ENCODE measurements around the gene DYNC2I2.

DYNC2I2 gene

DNA sequence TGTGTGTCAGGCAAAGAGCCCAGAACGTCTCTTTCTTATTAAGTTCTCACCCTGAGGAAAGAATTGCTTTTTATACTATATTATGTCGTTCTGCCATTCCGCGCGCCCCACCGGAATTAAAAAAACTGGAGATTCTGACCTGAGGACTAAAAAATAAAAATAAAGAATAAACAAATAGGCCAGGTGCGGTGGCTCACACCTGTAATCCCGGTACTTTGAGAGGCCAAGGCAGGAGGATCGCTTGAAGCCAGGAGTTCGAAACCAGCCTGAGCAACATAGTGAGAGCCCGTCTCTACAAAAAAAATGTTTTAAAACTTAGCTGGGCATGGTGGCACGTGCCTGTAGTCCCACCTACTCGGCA lies 677 bp upstream of the DYNC2I2 start:
- Histone ChIP-seq H3K9me3 (ENCODE audit: insufficient read depth, low read length) (no peaks in the 10 kb centered on the region), H4K20me1 (ENCODE audit: low read depth, low read length) (no peaks in the 10 kb centered on the region), H3F3A (ENCODE audit: insufficient read depth) (peaks cover 24% of the 10 kb centered on the region; the same call in 1 of the 2 replicates), H3K79me2 (ENCODE audit: insufficient read depth, low read length) (0 out of 2 replicates have a peak, but pooled peaks cover 3% of the 10 kb centered on the region), H3K36me3 (ENCODE audit: low read length) (no peaks in the 10 kb centered on the region), H3K27me3 (ENCODE audit: low read length) (no peaks in the 10 kb centered on the region), H3K27ac (ENCODE audit: low read depth, low read length) (peak overlapping the region; percentile 87), H3K9me2 (replicated peaks; ENCODE audit: insufficient read depth, low read length) (no peaks in the 10 kb centered on the region), H3K4me2 (ENCODE audit: low read depth, low read length, poor library complexity, severe bottlenecking) (peak overlapping the region; percentile 70), H3K9ac (ENCODE audit: low read length) (peak overlapping the region; percentile 84), H2AFZ (ENCODE audit: low read depth, low read length, severe bottlenecking) (peak overlapping the region; percentile 97), H3K4me3 (ENCODE audit: insufficient read depth, low read length, poor library complexity, severe bottlenecking) (no peak overlapping the region)
- no peak for TF ChIP-seq EZH2phosphoT487 (conservative IDR thresholded peaks at IDR 0.05; ENCODE audit: low read length)
- TF ChIP-seq, protein P1, sequence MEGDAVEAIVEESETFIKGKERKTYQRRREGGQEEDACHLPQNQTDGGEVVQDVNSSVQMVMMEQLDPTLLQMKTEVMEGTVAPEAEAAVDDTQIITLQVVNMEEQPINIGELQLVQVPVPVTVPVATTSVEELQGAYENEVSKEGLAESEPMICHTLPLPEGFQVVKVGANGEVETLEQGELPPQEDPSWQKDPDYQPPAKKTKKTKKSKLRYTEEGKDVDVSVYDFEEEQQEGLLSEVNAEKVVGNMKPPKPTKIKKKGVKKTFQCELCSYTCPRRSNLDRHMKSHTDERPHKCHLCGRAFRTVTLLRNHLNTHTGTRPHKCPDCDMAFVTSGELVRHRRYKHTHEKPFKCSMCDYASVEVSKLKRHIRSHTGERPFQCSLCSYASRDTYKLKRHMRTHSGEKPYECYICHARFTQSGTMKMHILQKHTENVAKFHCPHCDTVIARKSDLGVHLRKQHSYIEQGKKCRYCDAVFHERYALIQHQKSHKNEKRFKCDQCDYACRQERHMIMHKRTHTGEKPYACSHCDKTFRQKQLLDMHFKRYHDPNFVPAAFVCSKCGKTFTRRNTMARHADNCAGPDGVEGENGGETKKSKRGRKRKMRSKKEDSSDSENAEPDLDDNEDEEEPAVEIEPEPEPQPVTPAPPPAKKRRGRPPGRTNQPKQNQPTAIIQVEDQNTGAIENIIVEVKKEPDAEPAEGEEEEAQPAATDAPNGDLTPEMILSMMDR (IDR thresholded peaks at IDR 0.05; ENCODE audit: insufficient read depth, low read length, poor library complexity, severe bottlenecking): no peak

DNA sequence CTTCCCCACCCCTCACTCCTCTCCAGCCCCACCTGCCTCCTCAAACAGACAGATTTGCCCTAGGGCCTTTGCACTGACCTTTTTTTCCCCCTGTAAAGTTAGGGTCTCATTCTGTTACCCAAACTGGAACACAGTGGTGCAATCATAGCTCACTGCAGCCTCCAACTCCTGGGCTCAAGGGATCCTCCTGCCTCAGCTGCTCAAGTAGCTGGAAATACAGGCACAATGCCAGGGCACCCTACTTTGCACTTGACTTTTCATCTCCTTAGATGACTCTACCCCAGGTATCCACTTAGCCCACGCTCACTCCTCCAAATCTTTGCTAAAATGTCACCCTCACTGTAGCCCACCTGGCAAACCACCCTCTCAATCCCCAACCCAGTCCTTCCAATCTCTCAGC lies 2.2 kb downstream of the DYNC2I2 start:
- Histone ChIP-seq H3K9ac (ENCODE audit: low read length) (no peak overlapping the region), H3F3A (ENCODE audit: insufficient read depth) (peaks cover 24% of the 10 kb centered on the region; the same call in 1 of the 2 replicates), H3K27me3 (ENCODE audit: low read length) (no peaks in the 10 kb centered on the region), H3K4me2 (ENCODE audit: low read depth, low read length, poor library complexity, severe bottlenecking) (no peak overlapping the region), H3K4me3 (ENCODE audit: insufficient read depth, low read length, poor library complexity, severe bottlenecking) (no peak overlapping the region), H3K36me3 (ENCODE audit: low read length) (no peaks in the 10 kb centered on the region), H2AFZ (ENCODE audit: low read depth, low read length, severe bottlenecking) (no peak overlapping the region), H4K20me1 (ENCODE audit: low read depth, low read length) (no peaks in the 10 kb centered on the region), H3K79me2 (ENCODE audit: insufficient read depth, low read length) (0 out of 2 replicates have a peak, but pooled peaks cover 3% of the 10 kb centered on the region), H3K9me3 (ENCODE audit: insufficient read depth, low read length) (no peaks in the 10 kb centered on the region), H3K27ac (ENCODE audit: low read depth, low read length) (no peak overlapping the region), H3K9me2 (replicated peaks; ENCODE audit: insufficient read depth, low read length) (no peaks in the 10 kb centered on the region)
- no peak for TF ChIP-seq EZH2phosphoT487 (conservative IDR thresholded peaks at IDR 0.05; ENCODE audit: low read length)
- TF ChIP-seq, protein P1 (IDR thresholded peaks at IDR 0.05; ENCODE audit: insufficient read depth, low read length, poor library complexity, severe bottlenecking): no peak

DNA sequence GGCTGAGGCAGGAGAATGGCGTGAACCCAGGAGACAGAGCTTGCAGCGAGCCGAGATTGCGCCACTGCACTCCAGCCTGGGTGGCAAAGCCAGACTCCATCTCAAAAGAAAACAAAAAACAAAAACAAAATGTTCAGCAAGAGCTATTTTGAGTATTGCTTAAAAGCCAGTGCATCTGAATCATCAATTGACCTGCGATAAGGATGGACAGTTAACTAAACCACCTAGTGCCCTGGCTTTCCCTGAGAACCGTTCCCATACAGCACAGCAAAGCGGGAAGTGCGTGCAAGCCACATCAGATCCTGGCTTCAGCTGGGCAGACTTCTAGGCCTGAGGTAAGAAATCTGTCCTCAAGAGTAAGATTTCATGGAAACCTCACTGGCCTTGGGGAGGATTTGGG lies 2.7 kb downstream of the DYNC2I2 start:
- no peaks in the 10 kb centered on the region for H3K36me3 ChIP-seq (ENCODE audit: low read length)
- H3F3A ChIP-seq (ENCODE audit: insufficient read depth): peaks cover 24% of the 10 kb centered on the region; the same call in 1 of the 2 replicates
- H3K9me3 ChIP-seq (ENCODE audit: insufficient read depth, low read length): no peaks in the 10 kb centered on the region
- TF ChIP-seq, protein P1 (IDR thresholded peaks at IDR 0.05; ENCODE audit: insufficient read depth, low read length, poor library complexity, severe bottlenecking): no peak
- TF ChIP-seq EZH2phosphoT487 (conservative IDR thresholded peaks at IDR 0.05; ENCODE audit: low read length): no peak
- H3K27me3 ChIP-seq (ENCODE audit: low read length): no peaks in the 10 kb centered on the region
- no peak overlapping the region for H3K4me2 ChIP-seq (ENCODE audit: low read depth, low read length, poor library complexity, severe bottlenecking)
- 0 out of 2 replicates have a peak, but pooled peaks cover 3% of the 10 kb centered on the region for H3K79me2 ChIP-seq (ENCODE audit: insufficient read depth, low read length)
- H2AFZ ChIP-seq (ENCODE audit: low read depth, low read length, severe bottlenecking): no peak overlapping the region
- no peaks in the 10 kb centered on the region for H3K9me2 ChIP-seq (replicated peaks; ENCODE audit: insufficient read depth, low read length)
- H3K4me3 ChIP-seq (ENCODE audit: insufficient read depth, low read length, poor library complexity, severe bottlenecking): no peak overlapping the region
- H4K20me1 ChIP-seq (ENCODE audit: low read depth, low read length): no peaks in the 10 kb centered on the region
- no peak overlapping the region for H3K27ac ChIP-seq (ENCODE audit: low read depth, low read length)
- no peak overlapping the region for H3K9ac ChIP-seq (ENCODE audit: low read length)
